Activated CD4-positive, alpha-beta memory T cell treated with anti-CD3 and anti-CD28 coated beads for 36 hours (primary cell): ENCODE results near the gene MBOAT2. TPM values are rescaled to one million over a fixed set of nuclear protein-coding genes. Genes with fewer than 3 reads are reported as not detected.
"Not testable (repeated sequence)": the region's sequence is repeated elsewhere in the genome, so short reads cannot be mapped to it uniquely, and the experiment has no call there.

Source experiments
- CTCF ChIA-PET: fragments of 350-600 bp; sonication (Branson Sonifier 250); formaldehyde crosslinking; loops from one replicate; lab custom pipeline; 2021; ENCODE audit warnings: antibody characterized with exemption, inconsistent platforms; lab: Charles Lee
- POLR2A ChIA-PET: fragments of 350-600 bp; sonication (Branson Sonifier 250); formaldehyde crosslinking; loops from one replicate; lab custom pipeline; 2021; ENCODE audit warnings: antibody characterized with exemption; lab: Charles Lee
- DNase-seq: peaks from one replicate; pipeline ENCODE4 v3.0.0-alpha.2; 2020
- H3K27ac Mint-ChIP-seq: one replicate; pipeline ENCODE4 v1.8.0; 2021; ENCODE audit warnings: mixed read lengths
- H3K27me3 Mint-ChIP-seq: one replicate; pipeline ENCODE4 v1.8.0; 2021; ENCODE audit warnings: mixed read lengths
- H3K36me3 Mint-ChIP-seq: one replicate; pipeline ENCODE4 v1.8.0; 2021; ENCODE audit warnings: mixed read lengths
- H3K4me1 Mint-ChIP-seq: one replicate; pipeline ENCODE4 v1.8.0; 2021; ENCODE audit warnings: low read depth, mixed read lengths
- H3K4me3 Mint-ChIP-seq: one replicate; pipeline ENCODE4 v1.8.0; 2021; ENCODE audit warnings: mild to moderate bottlenecking, mixed read lengths
- H3K9me3 Mint-ChIP-seq: one replicate; pipeline ENCODE4 v1.8.0; 2021; ENCODE audit warnings: mixed read lengths
- intact Hi-C: fragments of 100-400 bp; cut with micrococcal nuclease; formaldehyde crosslinking; loops from one replicate; pipeline ENCODE4 v1.15.1; 2023
- total RNA-seq, 2 experiments: library from RNA; stranded (reverse); gene quantifications; one replicate each; pipeline ENCODE4 v1.2.3, GENCODE V29; 2021

Gene MBOAT2
- total RNA-seq, 2 experiments from 2014 or later: 6.4 to 7.0 TPM

DNA sequence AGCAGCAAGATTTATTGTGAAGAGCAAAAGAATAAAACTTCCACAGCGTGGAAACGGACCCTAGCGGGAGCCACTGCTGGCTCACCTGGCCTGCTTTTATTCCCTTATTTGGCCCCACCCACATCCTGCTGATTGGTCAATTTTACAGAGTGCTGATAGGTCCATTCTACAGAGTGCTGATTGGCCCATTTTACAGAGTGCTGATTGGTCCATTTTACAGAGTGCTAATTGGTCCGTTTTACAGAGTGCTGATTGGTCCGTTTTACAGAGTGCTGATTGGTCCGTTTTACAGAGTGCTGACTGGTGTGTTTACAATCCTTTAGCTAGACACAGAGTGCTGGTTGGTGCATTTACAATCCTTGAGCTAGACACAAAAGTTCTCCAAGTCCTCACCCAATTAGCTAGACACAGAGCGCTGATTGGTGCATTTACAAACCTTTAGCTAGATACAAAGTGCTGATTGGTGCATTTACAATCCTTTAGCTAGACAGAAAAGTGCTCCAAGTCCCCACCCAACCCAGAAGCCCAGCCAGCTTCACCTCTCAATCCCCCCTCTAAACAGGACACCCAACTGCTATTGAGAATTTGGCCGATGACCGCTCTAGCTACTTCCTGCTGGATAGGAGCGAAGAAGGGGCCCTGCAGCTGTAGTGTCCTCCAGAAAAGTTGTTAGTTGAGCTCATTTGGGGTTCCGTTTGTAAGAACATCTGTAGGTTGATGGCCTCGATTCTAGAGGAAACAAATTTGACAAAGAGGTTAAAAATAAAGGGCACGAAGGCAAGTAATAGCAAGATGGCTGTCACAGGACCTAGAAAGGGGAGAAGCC, 108.2 kb downstream of the MBOAT2 start:
- H3K27me3 Mint-ChIP-seq, H3K4me3 Mint-ChIP-seq, DNase-seq, intact Hi-C loops, H3K27ac Mint-ChIP-seq, POLR2A ChIA-PET, H3K36me3 Mint-ChIP-seq, H3K4me1 Mint-ChIP-seq, CTCF ChIA-PET: not testable (repeated sequence)
- peaks cover 10% of the 10 kb centered on the region for H3K9me3 Mint-ChIP-seq

DNA sequence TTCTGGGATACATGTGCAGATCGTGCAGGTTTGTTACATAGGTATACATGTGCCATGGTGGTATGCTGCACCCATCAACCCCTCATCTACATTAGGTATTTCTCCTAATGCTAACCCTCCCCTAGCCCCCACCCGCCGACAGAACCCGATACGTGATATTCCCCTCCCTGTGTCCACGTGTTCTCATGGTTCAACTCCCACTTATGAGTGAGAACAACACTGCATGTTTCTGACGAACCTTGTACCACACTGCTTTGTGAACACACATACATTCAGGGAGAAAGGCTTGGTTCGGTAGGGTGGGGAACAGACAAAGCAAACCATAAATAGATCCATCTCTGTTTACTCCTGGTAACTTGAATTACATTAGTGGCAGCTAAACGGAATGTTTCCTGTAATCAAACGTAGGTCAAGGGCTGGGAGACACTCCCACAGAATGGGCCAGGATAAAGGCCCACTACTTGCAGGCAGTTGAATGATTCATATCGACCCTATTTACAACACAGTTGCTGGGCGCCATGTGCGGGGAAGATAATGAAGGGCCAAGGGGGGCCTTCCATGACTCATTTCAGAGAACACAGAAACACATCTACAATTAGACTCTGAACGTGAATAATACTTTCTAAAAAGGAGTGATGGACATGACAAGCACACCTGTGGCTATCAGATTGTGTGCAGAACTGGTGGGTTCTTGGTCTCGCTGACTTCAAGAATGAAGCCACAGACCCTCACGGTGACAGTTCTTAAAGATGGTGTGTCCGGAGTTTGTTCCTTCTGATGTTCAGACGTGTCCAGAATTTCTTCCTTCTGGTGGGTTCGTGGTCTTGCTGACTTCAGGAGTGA, 109.3 kb downstream of the MBOAT2 start:
- no peak overlapping the region for H3K27ac Mint-ChIP-seq
- ChIA-PET POLR2A (no interaction called here), CTCF (interaction anchor here (0.9 kb wide), 1 partner anchor 21 kb away, joined by 3 read pairs; no protein-coding TSS in a partner anchor)
- intact Hi-C loops: no loop called here
- peaks cover 3% of the 10 kb centered on the region for H3K36me3 Mint-ChIP-seq
- no peak overlapping the region for H3K4me3 Mint-ChIP-seq
- H3K9me3 Mint-ChIP-seq: peaks cover 10% of the 10 kb centered on the region
- DNase-seq: no peak
- no peaks in the 10 kb centered on the region for H3K4me1 Mint-ChIP-seq
- no peaks in the 10 kb centered on the region for H3K27me3 Mint-ChIP-seq

DNA sequence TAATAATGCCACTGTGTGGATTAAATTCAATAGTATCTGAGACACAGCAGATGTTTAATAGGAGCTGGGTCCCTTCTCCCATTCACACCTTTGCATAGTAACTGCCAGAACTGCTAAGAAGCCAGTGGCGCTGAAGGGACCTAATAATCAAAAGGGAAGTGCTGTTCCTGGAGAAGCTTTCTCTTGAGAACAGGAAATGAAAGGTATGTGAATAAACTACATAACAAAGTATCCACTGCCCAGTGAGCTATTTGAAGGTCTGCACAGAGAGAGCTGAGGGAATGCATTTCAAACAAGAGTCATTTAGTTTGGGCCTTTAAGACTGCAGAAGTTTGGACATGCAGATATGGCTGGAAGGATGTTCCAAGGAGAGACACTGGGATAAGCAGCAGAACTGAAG, 110.0 kb downstream of the MBOAT2 start:
- Mint-ChIP-seq H3K27me3 (no peaks in the 10 kb centered on the region), H3K36me3 (peaks cover 3% of the 10 kb centered on the region), H3K9me3 (peaks cover 10% of the 10 kb centered on the region), H3K4me3 (no peak overlapping the region), H3K27ac (no peak overlapping the region), H3K4me1 (no peaks in the 10 kb centered on the region)
- intact Hi-C loops: no loop called here
- ChIA-PET POLR2A (no interaction called here), CTCF (interaction anchor here (0.9 kb wide), 1 partner anchor 20 kb away, joined by 3 read pairs; no protein-coding TSS in a partner anchor)
- DNase-seq: no peak

DNA sequence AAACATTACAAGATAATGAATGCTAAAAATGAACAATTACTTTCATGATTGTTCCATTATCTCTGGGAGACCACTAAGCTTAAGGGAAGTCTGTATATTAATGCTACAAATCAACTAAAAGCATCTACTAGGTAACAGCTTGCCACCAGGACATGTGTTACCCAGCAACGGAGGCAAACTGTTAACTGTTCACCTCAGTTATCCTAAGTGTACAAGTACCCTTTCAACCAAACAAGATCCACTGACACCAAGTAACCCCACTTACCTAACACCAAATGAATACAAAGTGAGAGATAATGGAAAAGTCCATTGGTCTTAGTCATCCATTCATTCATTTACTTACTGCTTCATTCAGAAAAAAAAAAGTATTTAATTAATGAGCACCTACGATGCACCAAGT, 111.4 kb downstream of the MBOAT2 start:
- peaks cover 10% of the 10 kb centered on the region for H3K9me3 Mint-ChIP-seq
- intact Hi-C loops: no loop called here
- no peaks in the 10 kb centered on the region for H3K4me1 Mint-ChIP-seq
- CTCF ChIA-PET: no interaction called here
- no peaks in the 10 kb centered on the region for H3K27me3 Mint-ChIP-seq
- peaks cover 3% of the 10 kb centered on the region for H3K36me3 Mint-ChIP-seq
- DNase-seq: no peak
- POLR2A ChIA-PET: no interaction called here
- no peak overlapping the region for H3K4me3 Mint-ChIP-seq
- H3K27ac Mint-ChIP-seq: no peak overlapping the region

DNA sequence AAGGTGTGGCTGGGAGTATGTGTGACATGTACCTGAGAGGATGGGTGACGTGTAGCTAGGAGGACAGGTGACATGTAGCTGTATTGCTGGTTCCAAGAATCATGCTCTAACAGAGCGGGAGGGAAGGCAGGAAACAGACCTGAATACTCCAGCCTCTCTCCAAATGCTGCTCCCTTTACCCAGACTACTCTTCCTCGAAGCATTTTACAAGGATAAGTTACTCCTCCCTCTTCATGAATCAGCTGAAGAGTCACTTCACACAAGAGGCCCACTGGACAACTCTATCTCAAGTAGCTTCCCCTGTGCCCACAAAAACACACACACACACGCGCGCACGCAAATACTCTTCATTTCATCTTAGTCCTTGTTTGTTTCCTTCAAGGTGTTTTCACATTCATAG, 113.5 kb downstream of the MBOAT2 start:
- CTCF ChIA-PET: no interaction called here
- Mint-ChIP-seq H3K4me1 (no peaks in the 10 kb centered on the region), H3K27ac (no peak overlapping the region), H3K36me3 (no peaks in the 10 kb centered on the region), H3K4me3 (no peak overlapping the region), H3K27me3 (no peaks in the 10 kb centered on the region), H3K9me3 (peaks cover 4% of the 10 kb centered on the region)
- POLR2A ChIA-PET: no interaction called here
- intact Hi-C loops: no loop called here
- DNase-seq: no peak

DNA sequence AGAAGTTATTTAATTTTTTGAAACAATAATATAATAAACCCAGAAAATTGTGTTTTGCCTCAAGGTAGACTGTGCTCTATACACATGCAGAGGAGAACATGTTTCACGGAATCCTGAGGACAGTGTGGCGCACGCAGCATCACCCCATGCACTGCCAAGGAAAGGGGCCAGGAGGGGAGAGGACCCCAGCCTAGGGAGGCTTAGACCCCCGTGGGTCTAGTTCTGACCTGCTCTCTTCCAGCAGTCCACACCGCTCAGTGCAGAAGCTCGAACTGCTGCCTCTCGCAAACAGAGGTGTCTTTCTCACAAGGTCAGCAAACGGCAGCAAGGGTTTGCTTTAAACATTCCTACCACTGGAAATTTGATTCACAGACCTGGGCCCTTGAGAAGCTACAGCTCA, 114.5 kb downstream of the MBOAT2 start:
- no peaks in the 10 kb centered on the region for H3K27me3 Mint-ChIP-seq
- H3K36me3 Mint-ChIP-seq: no peaks in the 10 kb centered on the region
- H3K4me1 Mint-ChIP-seq: no peaks in the 10 kb centered on the region
- no peak for DNase-seq
- ChIA-PET CTCF (no interaction called here), POLR2A (no interaction called here)
- H3K9me3 Mint-ChIP-seq: no peaks in the 10 kb centered on the region
- no peak overlapping the region for H3K4me3 Mint-ChIP-seq
- no peak overlapping the region for H3K27ac Mint-ChIP-seq
- intact Hi-C loops: no loop called here

DNA sequence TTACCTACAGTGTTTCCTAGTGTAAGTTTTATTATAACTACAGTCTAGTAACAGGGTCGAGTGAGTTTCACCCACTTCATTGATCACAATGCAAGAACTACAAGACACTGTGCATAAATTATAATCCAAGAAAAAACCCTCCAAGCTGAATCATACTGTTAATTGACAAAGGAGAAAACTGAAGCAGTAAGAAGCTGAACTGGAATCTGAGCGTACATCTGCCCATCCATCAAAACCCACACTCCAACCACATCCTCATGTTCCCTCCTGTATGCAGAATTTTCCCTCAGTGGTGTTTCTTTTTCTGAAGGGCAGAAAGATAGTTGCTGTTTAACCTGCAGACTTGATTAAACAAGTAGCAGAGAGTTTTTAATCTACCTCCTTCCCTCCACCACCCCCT, 116.6 kb downstream of the MBOAT2 start:
- no peak for DNase-seq
- intact Hi-C loops: no loop called here
- H3K36me3 Mint-ChIP-seq: no peaks in the 10 kb centered on the region
- H3K27me3 Mint-ChIP-seq: no peaks in the 10 kb centered on the region
- peaks cover 3% of the 10 kb centered on the region for H3K9me3 Mint-ChIP-seq
- H3K4me3 Mint-ChIP-seq: no peak overlapping the region
- H3K27ac Mint-ChIP-seq: no peak overlapping the region
- no peaks in the 10 kb centered on the region for H3K4me1 Mint-ChIP-seq
- ChIA-PET POLR2A (no interaction called here), CTCF (no interaction called here)

DNA sequence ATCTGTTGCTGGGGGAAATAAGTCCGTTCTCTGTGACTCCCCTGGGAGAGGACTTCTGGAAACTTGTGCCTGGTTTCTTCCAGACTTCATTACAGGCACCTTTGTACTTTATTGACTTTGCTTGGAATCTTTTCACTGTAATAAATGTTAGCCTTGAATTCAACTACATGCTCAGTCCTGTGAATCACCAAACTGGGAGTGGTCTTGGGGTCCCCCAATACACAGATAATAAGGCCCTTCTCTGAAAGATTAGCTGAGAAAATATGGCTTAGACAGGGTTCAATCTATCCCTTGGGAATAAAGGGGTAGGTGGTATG, 117.3 kb downstream of the MBOAT2 start:
- ChIA-PET CTCF (no interaction called here), POLR2A (no interaction called here)
- Mint-ChIP-seq H3K4me1 (no peaks in the 10 kb centered on the region), H3K9me3 (peaks cover 3% of the 10 kb centered on the region), H3K36me3 (no peaks in the 10 kb centered on the region), H3K27ac (no peak overlapping the region), H3K27me3 (no peaks in the 10 kb centered on the region), H3K4me3 (no peak overlapping the region)
- DNase-seq: no peak
- intact Hi-C loops: no loop called here

DNA sequence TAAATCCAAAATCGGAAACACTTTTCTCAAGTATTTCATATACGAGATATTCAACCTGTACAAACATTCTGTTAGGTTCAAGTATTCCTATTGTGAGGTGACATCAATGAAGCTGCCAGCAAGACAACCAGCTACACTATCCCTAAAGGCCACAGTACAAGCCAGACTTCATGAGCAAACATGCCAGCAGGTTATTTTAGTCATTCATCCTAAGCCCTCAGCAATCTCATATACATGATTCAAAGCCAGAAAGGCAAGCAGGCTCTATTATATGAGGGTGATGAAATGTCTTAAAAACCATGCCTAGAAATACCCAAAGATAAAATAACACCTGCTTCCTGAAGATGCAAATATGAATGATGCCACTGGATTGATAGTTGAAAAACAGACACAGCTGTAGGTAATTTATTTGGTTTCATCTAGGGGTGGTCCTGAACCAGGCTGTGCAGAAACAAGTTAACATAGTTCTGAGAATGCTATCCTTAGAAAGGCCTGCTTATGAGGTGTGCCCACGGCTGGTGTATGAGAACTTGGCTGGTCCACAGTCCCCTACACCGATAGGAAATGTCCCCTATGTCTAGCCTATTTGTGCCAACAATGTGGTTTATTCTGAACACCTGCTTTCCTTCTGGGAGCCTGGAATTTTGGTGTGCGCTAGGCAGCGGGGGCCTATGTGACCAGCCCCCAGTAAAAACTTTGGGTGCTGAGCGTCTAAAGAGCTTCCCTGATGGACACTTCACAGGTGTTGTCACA, 117.9 kb downstream of the MBOAT2 start:
- no peaks in the 10 kb centered on the region for H3K36me3 Mint-ChIP-seq
- peaks cover 3% of the 10 kb centered on the region for H3K9me3 Mint-ChIP-seq
- ChIA-PET CTCF (no interaction called here), POLR2A (no interaction called here)
- DNase-seq: no peak
- H3K27ac Mint-ChIP-seq: no peak overlapping the region
- H3K4me3 Mint-ChIP-seq: no peak overlapping the region
- intact Hi-C loops: no loop called here
- no peaks in the 10 kb centered on the region for H3K27me3 Mint-ChIP-seq
- no peaks in the 10 kb centered on the region for H3K4me1 Mint-ChIP-seq

DNA sequence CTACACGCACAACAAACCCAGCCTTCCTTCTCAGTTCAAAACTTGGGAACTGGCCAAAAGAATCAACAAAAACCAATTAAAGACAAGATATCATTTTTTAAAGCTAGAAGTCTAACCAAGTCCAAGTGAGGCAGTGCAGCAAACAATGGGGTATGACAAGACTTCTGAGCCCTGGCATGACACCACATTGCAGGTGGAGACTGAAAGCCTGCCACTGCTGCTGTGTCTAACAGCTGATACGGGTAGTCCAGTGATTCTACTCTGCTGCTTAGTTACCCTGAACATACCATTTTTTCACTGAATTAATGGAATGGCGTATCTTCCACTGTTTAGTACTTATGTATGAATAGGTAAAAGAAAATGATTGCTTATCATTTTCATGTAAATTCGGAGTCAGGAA, 118.7 kb downstream of the MBOAT2 start:
- ChIA-PET CTCF (interaction anchor here (0.6 kb wide), 1 partner anchor 12 kb away, joined by 3 read pairs; no protein-coding TSS in a partner anchor), POLR2A (no interaction called here)
- peaks cover 3% of the 10 kb centered on the region for H3K9me3 Mint-ChIP-seq
- H3K36me3 Mint-ChIP-seq: no peaks in the 10 kb centered on the region
- intact Hi-C loops: no loop called here
- DNase-seq: no peak
- H3K4me3 Mint-ChIP-seq: no peak overlapping the region
- no peaks in the 10 kb centered on the region for H3K4me1 Mint-ChIP-seq
- no peak overlapping the region for H3K27ac Mint-ChIP-seq
- H3K27me3 Mint-ChIP-seq: no peaks in the 10 kb centered on the region

DNA sequence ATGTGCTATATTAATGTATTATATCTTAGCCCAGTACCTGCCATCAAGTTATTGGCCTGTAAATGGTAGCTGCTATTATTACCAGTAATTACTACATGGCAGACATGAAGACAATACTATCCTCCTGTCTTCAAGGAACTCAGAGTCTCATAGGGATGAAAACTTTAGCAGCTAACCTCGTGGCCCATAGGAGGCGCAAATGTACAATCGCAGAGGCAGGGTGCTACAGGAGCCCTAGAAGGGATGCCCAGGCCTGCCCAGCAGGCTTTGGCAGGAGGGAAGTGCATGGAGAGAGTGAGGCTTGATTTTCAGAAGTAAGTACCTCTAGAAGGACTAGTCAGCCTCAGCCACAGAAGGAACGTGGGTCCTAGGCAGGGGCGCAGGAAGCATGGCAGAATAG, 121.4 kb downstream of the MBOAT2 start:
- ChIA-PET CTCF (interaction anchor here (0.6 kb wide), 1 partner anchor 45 kb away, joined by 3 read pairs; the partner anchor contains the start of gene KIDINS220), POLR2A (no interaction called here)
- no peak overlapping the region for H3K4me3 Mint-ChIP-seq
- DNase-seq: no peak
- H3K27ac Mint-ChIP-seq: no peak overlapping the region
- H3K4me1 Mint-ChIP-seq: no peaks in the 10 kb centered on the region
- no peaks in the 10 kb centered on the region for H3K36me3 Mint-ChIP-seq
- intact Hi-C loops: no loop called here
- no peaks in the 10 kb centered on the region for H3K27me3 Mint-ChIP-seq
- peaks cover 3% of the 10 kb centered on the region for H3K9me3 Mint-ChIP-seq

DNA sequence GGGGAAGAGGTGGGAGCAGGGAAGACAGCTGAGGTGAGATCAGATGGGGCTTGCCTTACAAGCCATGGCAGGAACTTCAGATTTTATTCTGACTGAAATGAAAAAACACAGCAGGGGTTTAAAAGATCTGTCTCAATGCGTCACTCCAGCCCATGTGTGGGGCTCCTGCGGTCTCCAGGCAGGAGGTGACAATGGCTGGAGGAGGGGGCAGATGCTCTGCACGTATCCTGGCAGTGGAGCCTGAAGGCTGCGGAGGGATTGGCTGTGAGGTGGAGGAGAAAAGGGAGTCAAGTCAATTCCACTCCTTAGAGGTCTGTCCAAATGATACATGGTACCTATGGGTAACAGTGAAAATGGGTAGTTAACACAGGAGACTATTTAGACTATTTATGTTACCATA, 125.6 kb downstream of the MBOAT2 start:
- no peak for DNase-seq
- peaks cover 3% of the 10 kb centered on the region for H3K27me3 Mint-ChIP-seq
- no peaks in the 10 kb centered on the region for H3K4me1 Mint-ChIP-seq
- H3K9me3 Mint-ChIP-seq: no peaks in the 10 kb centered on the region
- no peak overlapping the region for H3K27ac Mint-ChIP-seq
- intact Hi-C loops: no loop called here
- H3K36me3 Mint-ChIP-seq: no peaks in the 10 kb centered on the region
- no peak overlapping the region for H3K4me3 Mint-ChIP-seq
- CTCF ChIA-PET: no interaction called here
- POLR2A ChIA-PET: no interaction called here
